Omental fat pad (tissue), 4 donors: ENCODE measurements around the gene ATP4B. TPM values are rescaled to one million over a fixed set of nuclear protein-coding genes. Genes with fewer than 3 reads are reported as not detected.

Experiments
- ATAC-seq: fragments of 150-250 bp; one replicate; pipeline ENCODE4 v1.9.1; 2016; ENCODE audit warnings: mild to moderate bottlenecking, moderate library complexity; ENCODE audit not compliant: low FRiP score
- DNase-seq: peaks from one replicate; pipeline ENCODE4 v3.0.0-alpha.2; 2019; ENCODE audit warnings: low spot score
- total RNA-seq, 4 donors: library from RNA; depleted of rRNA; stranded (reverse); fragments of >200 nt; gene quantifications; one replicate each; pipeline ENCODE4 v1.1.0, GENCODE V29; 2016
- TF ChIP-seq, protein P1 (sequence below), 3 donors: fragments of 450-650 bp; IDR thresholded peaks; one replicate each; pipeline ENCODE4 v1.5.1; 2016 to 2017; ENCODE audit warnings: antibody characterized with exemption in 3 of 3, mild to moderate bottlenecking in 3 of 3, moderate library complexity in 2 of 3

Gene ATP4B
- total RNA-seq, 4 donors from 2014 or later: not detected

DNA sequence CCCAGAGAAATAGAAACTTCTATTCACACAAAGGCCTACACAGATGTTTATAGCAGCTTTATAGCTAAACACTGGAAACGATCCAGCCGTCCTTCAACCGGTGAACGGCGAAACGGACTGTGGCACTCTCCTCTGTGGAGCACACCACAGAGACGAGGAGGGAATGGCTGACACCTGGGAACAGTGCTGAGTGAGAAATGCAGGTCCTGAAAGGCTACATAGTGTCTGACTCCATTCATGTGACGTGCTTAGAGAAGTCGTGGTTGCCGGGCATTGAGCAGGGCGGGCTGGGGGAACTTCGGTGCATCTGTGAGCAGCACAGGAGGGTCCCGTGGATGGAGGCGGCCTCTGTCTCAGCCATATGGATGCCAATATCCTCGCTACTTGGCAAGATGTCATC, 5.9 kb upstream of the ATP4B start:
- ATAC-seq (no peak), DNase-seq (no peak)
- TF ChIP-seq, protein P1, sequence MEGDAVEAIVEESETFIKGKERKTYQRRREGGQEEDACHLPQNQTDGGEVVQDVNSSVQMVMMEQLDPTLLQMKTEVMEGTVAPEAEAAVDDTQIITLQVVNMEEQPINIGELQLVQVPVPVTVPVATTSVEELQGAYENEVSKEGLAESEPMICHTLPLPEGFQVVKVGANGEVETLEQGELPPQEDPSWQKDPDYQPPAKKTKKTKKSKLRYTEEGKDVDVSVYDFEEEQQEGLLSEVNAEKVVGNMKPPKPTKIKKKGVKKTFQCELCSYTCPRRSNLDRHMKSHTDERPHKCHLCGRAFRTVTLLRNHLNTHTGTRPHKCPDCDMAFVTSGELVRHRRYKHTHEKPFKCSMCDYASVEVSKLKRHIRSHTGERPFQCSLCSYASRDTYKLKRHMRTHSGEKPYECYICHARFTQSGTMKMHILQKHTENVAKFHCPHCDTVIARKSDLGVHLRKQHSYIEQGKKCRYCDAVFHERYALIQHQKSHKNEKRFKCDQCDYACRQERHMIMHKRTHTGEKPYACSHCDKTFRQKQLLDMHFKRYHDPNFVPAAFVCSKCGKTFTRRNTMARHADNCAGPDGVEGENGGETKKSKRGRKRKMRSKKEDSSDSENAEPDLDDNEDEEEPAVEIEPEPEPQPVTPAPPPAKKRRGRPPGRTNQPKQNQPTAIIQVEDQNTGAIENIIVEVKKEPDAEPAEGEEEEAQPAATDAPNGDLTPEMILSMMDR (IDR thresholded peaks at IDR 0.05): no peak

GRCh38 chr13:113661509-113661908, 3.5 kb upstream of the ATP4B start:
- DNase-seq (no peak), ATAC-seq (no peak)
- TF ChIP-seq, protein P1 (IDR thresholded peaks at IDR 0.05): no peak

DNA sequence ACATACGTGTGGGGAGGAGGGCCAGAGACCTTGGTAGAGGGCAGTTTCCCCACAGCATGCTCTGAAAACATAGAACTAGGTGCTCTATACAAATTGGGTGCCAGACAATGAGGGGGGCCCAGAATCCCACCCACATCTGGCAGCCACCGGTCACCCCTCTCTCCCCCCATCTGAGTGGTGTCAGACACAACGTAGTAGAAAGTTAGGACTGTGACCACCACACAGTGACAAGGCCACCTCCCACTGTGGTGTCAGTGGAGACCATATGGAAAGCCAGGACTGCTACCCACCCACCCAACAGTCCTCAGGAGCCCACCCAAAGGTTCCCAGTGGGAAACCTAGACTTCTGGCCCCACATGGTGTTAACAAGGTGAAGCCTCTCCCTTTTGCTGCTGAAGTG, 2.1 kb upstream of the ATP4B start:
- DNase-seq (no peak), ATAC-seq (no peak)
- TF ChIP-seq, protein P1 (IDR thresholded peaks at IDR 0.05): no peak

- TF ChIP-seq, protein P1 (IDR thresholded peaks at IDR 0.05): no peak
- DNase-seq: no peak
- no peak for ATAC-seq
Observed at GRCh38 chr13:113659337-113659736, 1.3 kb upstream of the ATP4B start.

DNA sequence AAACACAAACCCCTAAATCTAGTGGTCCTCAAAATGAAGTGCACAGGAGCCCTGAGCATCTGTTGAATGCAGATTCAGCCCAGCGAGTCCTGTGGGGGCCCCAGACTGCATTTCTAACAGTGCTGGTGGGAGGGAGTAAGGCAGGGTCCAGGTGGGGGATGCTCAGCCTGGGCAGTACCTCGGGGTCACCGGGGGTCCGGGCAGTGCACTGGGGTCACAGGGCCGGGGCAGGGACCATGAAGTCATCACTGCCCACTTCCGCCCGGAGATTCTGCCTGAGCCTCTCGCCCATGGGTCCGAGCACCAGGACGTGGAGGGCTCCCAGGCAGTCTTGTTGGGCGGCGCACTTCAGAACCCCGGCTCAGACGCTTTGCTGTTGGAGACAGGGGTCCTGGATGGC, 838 bp upstream of the ATP4B start:
- no peak for DNase-seq
- no peak for ATAC-seq
- TF ChIP-seq, protein P1 (IDR thresholded peaks at IDR 0.05): no peak

GRCh38 chr13:113656831-113657671, 947 bp downstream of the ATP4B start:
- DNase-seq (no peak), ATAC-seq (no peak)
- TF ChIP-seq, protein P1 (IDR thresholded peaks at IDR 0.05): no peak

GRCh38 chr13:113656003-113656588, 1.9 kb downstream of the ATP4B start:
- DNase-seq (no peak), ATAC-seq (no peak)
- TF ChIP-seq, protein P1 (IDR thresholded peaks at IDR 0.05): no peak
